ENCODE measurements around the gene MTA2. TPM values are rescaled to one million over a fixed set of nuclear protein-coding genes. Genes with fewer than 3 reads are reported as not detected.
A peak's percentile ranks its signal among the peaks of the same experiment; 100 is the strongest.

Gene MTA2
- total and polyA plus RNA-seq, 9 donors: 41.5 to 130 (median 89.8) TPM

DNA sequence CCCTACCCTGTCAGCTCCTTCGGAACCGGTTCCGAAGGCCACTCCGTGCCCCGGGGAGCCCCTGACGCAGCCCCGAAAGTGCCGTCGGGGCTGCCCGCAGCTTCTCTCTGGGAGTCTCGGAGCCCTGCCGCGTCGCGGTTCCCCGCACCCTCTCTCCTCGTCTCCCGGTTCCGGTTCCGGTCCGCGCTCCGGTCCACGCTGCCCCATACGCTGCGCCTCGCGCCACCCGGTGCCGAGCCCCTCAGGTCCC lies 618 bp downstream of the MTA2 start:
- 1% methylated on average over 21 to 30 of the region's 30 CpGs for WGBS, 3 donors
- DNase-seq: peak in 3 of 5 donors; percentile 60 to 75 (median 75)
- TF ChIP-seq EP300 (IDR thresholded peaks at IDR 0.05): no peak
- TF ChIP-seq, protein P1, sequence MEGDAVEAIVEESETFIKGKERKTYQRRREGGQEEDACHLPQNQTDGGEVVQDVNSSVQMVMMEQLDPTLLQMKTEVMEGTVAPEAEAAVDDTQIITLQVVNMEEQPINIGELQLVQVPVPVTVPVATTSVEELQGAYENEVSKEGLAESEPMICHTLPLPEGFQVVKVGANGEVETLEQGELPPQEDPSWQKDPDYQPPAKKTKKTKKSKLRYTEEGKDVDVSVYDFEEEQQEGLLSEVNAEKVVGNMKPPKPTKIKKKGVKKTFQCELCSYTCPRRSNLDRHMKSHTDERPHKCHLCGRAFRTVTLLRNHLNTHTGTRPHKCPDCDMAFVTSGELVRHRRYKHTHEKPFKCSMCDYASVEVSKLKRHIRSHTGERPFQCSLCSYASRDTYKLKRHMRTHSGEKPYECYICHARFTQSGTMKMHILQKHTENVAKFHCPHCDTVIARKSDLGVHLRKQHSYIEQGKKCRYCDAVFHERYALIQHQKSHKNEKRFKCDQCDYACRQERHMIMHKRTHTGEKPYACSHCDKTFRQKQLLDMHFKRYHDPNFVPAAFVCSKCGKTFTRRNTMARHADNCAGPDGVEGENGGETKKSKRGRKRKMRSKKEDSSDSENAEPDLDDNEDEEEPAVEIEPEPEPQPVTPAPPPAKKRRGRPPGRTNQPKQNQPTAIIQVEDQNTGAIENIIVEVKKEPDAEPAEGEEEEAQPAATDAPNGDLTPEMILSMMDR (IDR thresholded peaks at IDR 0.05): no peak
- intact Hi-C loops (cut with DNase I): no loop called here
- H3K27ac ChIP-seq: peak overlapping the region; percentile 91 to 95
- H3K9me3 ChIP-seq: no peaks in the 10 kb centered on the region
- peak overlapping the region; percentile 81 for H3K4me3 ChIP-seq
- no peaks in the 10 kb centered on the region for H3K27me3 ChIP-seq
- H3K4me1 ChIP-seq (ENCODE audit: insufficient read depth): peaks cover 9% of the 10 kb centered on the region
- no peaks in the 10 kb centered on the region for H3K36me3 ChIP-seq

DNA sequence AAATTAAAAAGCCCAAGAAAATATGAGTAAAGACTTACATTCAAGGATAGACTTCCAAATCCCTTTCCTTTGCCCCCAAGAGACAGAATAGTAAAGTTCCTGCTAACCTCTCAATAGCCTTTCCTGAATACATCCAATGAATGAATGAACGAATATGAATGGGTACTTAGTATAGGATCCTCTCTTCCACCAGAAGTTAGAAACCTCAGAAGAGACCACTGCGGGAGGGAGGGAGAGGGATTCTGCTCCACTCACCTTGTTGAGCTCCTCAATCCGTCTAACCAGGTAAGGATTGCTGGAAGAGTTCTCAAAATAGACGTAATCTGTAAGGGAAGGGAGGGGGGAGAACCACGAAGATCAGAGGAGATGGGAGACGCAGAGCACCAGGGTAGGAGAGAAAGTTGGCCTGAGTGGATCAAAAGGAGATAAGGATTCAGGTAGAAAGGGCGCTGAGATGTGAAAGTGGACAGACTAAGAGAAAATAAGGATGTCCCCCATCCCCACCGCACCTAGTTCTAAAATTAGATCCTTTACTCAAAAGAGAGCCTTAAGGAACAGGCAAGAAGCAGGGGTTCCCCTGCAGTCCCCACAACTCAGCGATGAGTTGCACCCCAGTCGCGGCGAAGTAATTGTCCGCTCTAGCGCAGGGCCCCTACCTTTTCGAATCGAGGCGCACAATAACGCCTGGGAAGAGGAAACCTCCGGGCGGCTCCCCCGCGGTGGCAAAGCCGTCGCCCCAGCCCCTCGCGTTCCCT lies 1.1 kb downstream of the MTA2 start:
- H3K4me3 ChIP-seq: peak overlapping the region; percentile 81
- no peaks in the 10 kb centered on the region for H3K36me3 ChIP-seq
- H3K27me3 ChIP-seq: no peaks in the 10 kb centered on the region
- H3K4me1 ChIP-seq (ENCODE audit: insufficient read depth): peaks cover 9% of the 10 kb centered on the region
- DNase-seq: no peak
- H3K9me3 ChIP-seq: no peaks in the 10 kb centered on the region
- peak overlapping the region; percentile 91 to 95 for H3K27ac ChIP-seq
- intact Hi-C loops (cut with DNase I): no loop called here
- TF ChIP-seq, protein P1 (IDR thresholded peaks at IDR 0.05): no peak
- TF ChIP-seq POLR2A (IDR thresholded peaks at IDR 0.05) (no peak), EP300 (IDR thresholded peaks at IDR 0.05) (no peak)
- 1% methylated on average over 26 of the region's 26 CpGs for WGBS, 3 donors

DNA sequence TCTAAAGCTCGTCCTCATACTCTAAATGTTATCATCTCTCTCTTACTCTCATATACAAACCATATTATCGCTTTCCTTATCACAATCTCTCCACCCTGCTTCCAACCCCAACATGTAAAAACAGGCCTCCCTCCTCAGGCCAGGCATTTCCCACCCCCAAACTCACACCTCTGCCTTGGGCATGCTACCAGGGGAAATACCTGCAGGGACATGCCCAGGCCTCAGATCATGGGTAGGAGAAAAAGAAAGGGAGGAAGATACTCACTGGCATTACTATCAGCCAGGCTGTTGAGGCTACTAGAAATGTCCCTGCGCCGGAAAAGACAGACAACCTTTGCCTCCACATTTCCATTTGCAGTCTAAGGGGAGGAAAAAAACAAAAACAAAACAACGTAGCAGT lies 1.8 kb downstream of the MTA2 start:
- intact Hi-C loops (cut with DNase I): loop anchor here in 1 of 4 donors (10.0 kb wide), 1 partner anchor 95 kb away; no protein-coding TSS in a partner anchor

DNA sequence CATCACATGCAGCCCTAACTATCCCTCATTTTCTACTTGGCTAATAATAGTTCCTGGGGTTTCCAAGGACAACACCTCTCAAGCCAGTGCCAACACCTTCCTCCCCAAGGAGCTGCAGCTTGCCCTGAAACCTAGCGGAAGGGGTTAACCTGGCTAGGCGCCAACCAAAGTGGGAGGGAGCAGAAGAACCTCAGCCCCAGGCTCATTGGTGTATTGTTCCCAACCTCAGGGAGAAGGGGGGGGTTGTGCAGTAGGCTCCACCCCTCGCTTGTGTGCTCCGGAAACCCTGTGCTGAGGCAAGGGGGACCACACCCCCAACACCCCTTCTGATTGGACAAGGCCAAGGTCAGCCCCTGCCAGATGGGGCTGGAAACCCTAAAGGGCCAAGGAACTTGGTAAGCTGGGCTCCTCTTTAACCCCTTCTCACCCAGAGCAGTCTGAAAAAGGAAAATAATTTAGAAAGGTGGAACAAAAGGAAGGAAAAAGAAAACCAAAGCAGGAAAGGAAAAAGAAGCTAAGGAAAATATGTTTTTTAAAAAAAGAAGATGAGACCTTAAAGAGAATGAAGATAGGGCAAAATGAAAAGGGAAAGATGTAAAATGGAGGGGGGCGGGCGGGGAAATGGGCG lies 2.5 kb downstream of the MTA2 start:
- no peak overlapping the region for H3K4me3 ChIP-seq
- H3K36me3 ChIP-seq: no peaks in the 10 kb centered on the region
- peaks cover 9% of the 10 kb centered on the region for H3K4me1 ChIP-seq (ENCODE audit: insufficient read depth)
- intact Hi-C loops (cut with DNase I): loop anchor here in 1 of 4 donors (10.0 kb wide), 1 partner anchor 96 kb away; no protein-coding TSS in a partner anchor
- no peak for TF ChIP-seq EP300 (IDR thresholded peaks at IDR 0.05)
- TF ChIP-seq, protein P1 (IDR thresholded peaks at IDR 0.05): no peak
- TF ChIP-seq POLR2A (IDR thresholded peaks at IDR 0.05): no peak
- H3K9me3 ChIP-seq: no peaks in the 10 kb centered on the region
- WGBS, 3 donors: 25 to 29% (median 27%) methylated on average over 7 of the region's 7 CpGs
- no peaks in the 10 kb centered on the region for H3K27me3 ChIP-seq
- H3K27ac ChIP-seq: peak overlapping the region in 1 of 2 donors; percentile 63
- peak; percentile 93 to 96 (median 96) for DNase-seq

More for the DNA sequence above, 1.8 kb downstream of the MTA2 start:
- Histone ChIP-seq H3K36me3 (no peaks in the 10 kb centered on the region), H3K4me1 (ENCODE audit: insufficient read depth) (peaks cover 9% of the 10 kb centered on the region), H3K27ac (peak overlapping the region in 1 of 2 donors; percentile 63), H3K4me3 (peak overlapping the region; percentile 81), H3K9me3 (no peaks in the 10 kb centered on the region), H3K27me3 (no peaks in the 10 kb centered on the region)
- DNase-seq: no peak
- 11 to 22% (median 18%) methylated on average over 5 of the region's 5 CpGs for WGBS, 3 donors
- TF ChIP-seq, protein P1 (IDR thresholded peaks at IDR 0.05): no peak
- TF ChIP-seq POLR2A (IDR thresholded peaks at IDR 0.05): no peak
